GM21367 (cell line): ENCODE data around the gene OSBPL8.

ENCODE experiments used
- ATAC-seq: cut with Tn5 transposase; IDR thresholded peaks from one replicate; pipeline ENCODE4 v1.9.1; 2021; ENCODE audit not compliant: unreplicated experiment

OSBPL8 gene

GRCh38 chr12:76559400-76560085 lies at the start of gene OSBPL8:
Gene OSBPL8 (minus strand): TSS chr12:76559771. CDS start chr12:76487551, 72,220 bp downstream.
- ATAC-seq, result peak; percentile 69

GRCh38 chr12:76608070-76608469 lies 48.5 kb upstream of the OSBPL8 start:
- ATAC-seq, result no peak

GRCh38 chr12:76595056-76595455 lies 35.5 kb upstream of the OSBPL8 start:
- ATAC-seq, result no peak

- no peak for ATAC-seq
These were observed 31.9 kb upstream of the OSBPL8 start for GRCh38 chr12:76591476-76591875.

GRCh38 chr12:76590131-76590530 lies 30.6 kb upstream of the OSBPL8 start:
- no peak for ATAC-seq

- no peak for ATAC-seq
These were observed 29.5 kb upstream of the OSBPL8 start for GRCh38 chr12:76588881-76589565.

- ATAC-seq, result no peak
These were observed 28.0 kb upstream of the OSBPL8 start for GRCh38 chr12:76587428-76588178.

GRCh38 chr12:76586764-76587395 lies 27.3 kb upstream of the OSBPL8 start:
- ATAC-seq, result peak; percentile 61

GRCh38 chr12:76583301-76583700 lies 23.7 kb upstream of the OSBPL8 start:
- ATAC-seq, result no peak

- no peak for ATAC-seq
These were observed 14.3 kb upstream of the OSBPL8 start for GRCh38 chr12:76573840-76574373.

- no peak for ATAC-seq
These were observed 11.7 kb upstream of the OSBPL8 start for GRCh38 chr12:76571256-76571655.

GRCh38 chr12:76569685-76570604 lies 10.4 kb upstream of the OSBPL8 start:
- no peak for ATAC-seq

- ATAC-seq, result no peak
These were observed 9.4 kb upstream of the OSBPL8 start for GRCh38 chr12:76568888-76569551.

- no peak for ATAC-seq
These were observed 8.6 kb upstream of the OSBPL8 start for GRCh38 chr12:76568130-76568529.

- ATAC-seq, result no peak
These were observed 3.5 kb upstream of the OSBPL8 start for GRCh38 chr12:76563061-76563460.

- ATAC-seq, result no peak
These were observed 2.6 kb upstream of the OSBPL8 start for GRCh38 chr12:76562130-76562529.

- ATAC-seq, result no peak
These were observed 518 bp upstream of the OSBPL8 start for GRCh38 chr12:76560086-76560491.

- peak; percentile 44 for ATAC-seq
These were observed 729 bp downstream of the OSBPL8 start for GRCh38 chr12:76558684-76559399.

- no peak for ATAC-seq
These were observed 3.2 kb downstream of the OSBPL8 start for GRCh38 chr12:76556368-76556767.
